ENCODE data around the gene ATP2C2.
"Not testable (repeated sequence)": the region's sequence is repeated elsewhere in the genome, so short reads cannot be mapped to it uniquely, and the experiment has no call there.

The ATP2C2 gene

DNA sequence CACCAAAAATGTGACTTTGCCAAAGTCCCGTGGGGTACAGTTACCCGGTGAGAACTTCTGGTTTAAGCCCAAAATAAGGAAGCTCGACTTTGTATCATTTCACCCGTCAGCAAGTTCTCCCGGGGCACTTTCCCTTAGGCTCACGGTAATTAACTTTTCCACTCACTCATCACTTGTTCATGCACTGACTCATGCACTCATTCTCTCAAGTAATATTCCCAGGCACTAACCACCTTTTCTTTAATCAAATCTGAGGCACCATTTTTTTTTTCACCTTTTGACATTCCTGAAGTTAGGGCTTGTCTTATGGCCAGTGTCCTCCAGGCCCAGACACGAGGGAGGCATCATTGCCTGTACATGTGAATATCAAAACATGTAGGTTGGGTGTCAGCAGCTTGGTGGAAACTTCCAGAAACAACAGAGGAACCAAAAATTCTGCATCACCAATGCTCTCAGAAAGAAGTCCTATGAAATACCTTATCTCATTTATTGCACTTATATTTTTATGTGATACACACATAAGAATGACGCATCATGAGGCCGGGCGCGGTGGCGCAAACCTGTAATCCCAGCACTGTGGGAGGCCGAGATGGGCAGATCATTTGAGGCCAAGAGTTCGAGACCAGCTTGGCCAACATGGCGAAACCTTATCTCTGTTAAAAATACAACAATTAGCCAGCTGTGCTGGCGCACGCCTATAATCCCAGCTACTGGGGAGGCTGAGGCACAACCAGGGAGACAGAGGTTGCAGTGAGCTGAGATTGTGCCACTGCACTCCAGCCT, 36.1 kb upstream of the ATP2C2 start:
- H3K4me3 ChIP-seq (replicated peaks; ENCODE audit: low read depth, low read length) = no peak overlapping the region
- no peak for DNase-seq (ENCODE audit: low read depth)
- TF ChIP-seq, protein P1, sequence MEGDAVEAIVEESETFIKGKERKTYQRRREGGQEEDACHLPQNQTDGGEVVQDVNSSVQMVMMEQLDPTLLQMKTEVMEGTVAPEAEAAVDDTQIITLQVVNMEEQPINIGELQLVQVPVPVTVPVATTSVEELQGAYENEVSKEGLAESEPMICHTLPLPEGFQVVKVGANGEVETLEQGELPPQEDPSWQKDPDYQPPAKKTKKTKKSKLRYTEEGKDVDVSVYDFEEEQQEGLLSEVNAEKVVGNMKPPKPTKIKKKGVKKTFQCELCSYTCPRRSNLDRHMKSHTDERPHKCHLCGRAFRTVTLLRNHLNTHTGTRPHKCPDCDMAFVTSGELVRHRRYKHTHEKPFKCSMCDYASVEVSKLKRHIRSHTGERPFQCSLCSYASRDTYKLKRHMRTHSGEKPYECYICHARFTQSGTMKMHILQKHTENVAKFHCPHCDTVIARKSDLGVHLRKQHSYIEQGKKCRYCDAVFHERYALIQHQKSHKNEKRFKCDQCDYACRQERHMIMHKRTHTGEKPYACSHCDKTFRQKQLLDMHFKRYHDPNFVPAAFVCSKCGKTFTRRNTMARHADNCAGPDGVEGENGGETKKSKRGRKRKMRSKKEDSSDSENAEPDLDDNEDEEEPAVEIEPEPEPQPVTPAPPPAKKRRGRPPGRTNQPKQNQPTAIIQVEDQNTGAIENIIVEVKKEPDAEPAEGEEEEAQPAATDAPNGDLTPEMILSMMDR (IDR thresholded peaks at IDR 0.05; ENCODE audit: low read length, missing control alignments) = no peak

DNA sequence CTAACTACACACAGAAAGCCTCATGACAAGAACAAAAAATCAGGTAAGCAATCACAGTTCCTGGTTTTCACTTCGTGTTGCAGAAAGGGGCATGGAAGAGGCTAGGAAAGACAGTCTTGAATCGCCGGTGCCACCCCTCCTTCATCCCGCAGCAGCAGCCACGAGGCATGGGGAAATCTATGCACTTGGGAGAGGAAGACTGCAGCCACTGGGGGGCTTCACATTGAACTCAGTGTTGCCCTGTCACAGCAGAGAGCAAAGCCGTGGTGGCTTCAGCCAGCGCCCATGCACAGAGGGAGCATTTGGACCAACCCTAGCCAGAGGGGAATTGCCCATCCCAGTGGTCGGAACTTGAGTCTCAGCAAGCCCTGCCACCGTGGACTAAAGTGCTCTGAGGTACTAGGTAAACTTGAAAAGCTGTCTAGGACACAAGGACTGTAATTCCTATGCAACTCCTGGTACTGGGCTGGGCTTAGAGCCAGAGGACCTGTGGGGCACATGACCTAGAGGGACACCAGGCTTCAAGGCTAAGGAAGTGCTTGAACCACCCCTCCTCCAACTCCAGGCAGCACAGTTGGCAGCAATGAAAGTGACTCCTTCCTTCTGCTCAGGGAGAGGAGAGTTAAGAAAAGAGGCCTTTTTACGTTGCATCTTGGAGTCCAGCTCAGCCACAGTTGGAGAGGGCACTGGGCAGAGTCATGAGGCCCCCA, 35.2 kb upstream of the ATP2C2 start:
- DNase-seq (ENCODE audit: low read depth) = no peak
- TF ChIP-seq, protein P1 (IDR thresholded peaks at IDR 0.05; ENCODE audit: low read length, missing control alignments) = no peak
- H3K4me3 ChIP-seq (replicated peaks; ENCODE audit: low read depth, low read length) = no peak overlapping the region

DNA sequence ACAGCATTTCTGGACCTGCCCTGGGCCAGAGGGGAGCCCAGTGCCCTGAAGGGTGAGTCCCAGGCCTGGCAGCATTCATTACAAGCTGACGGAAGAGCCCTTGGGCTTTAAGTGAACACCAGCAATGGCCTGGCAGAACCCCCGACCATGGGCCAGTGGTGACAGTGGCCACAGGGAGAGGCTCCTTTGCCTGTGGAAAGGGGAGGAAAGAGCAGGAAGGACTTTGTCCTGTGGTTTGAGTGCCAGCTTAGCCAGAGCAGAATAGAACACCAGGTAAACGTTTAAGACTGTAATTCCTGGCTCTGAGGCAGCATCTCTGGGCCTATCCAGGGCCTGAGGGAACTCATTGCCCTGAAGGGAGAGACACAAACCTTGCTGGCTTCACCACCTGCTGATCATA, 34.3 kb upstream of the ATP2C2 start:
- no peak overlapping the region for H3K4me3 ChIP-seq (replicated peaks; ENCODE audit: low read depth, low read length)
- TF ChIP-seq, protein P1 (IDR thresholded peaks at IDR 0.05; ENCODE audit: low read length, missing control alignments) = no peak
- DNase-seq (ENCODE audit: low read depth) = no peak

DNA sequence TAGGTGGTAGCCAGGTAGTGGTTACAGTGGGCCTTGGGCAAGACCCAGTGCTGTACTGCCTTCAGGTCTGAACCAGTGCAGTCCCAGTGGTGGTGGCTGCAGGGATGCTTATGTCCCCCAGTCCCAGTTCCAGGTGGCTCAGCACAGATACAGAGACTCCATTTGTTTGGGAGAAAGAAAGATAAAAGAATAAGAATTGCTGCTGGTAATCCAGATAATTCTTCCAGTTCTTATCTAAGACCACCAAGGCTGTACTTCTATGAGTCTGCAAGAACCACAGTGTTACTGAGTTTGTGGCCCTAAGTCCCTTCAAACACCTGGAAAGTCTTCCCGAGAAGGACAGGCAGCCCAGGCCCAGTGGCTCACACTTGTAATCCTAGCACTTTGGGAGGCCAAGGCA, 33.9 kb upstream of the ATP2C2 start:
- DNase-seq (ENCODE audit: low read depth) = no peak
- TF ChIP-seq, protein P1 (IDR thresholded peaks at IDR 0.05; ENCODE audit: low read length, missing control alignments) = no peak
- no peak overlapping the region for H3K4me3 ChIP-seq (replicated peaks; ENCODE audit: low read depth, low read length)

DNA sequence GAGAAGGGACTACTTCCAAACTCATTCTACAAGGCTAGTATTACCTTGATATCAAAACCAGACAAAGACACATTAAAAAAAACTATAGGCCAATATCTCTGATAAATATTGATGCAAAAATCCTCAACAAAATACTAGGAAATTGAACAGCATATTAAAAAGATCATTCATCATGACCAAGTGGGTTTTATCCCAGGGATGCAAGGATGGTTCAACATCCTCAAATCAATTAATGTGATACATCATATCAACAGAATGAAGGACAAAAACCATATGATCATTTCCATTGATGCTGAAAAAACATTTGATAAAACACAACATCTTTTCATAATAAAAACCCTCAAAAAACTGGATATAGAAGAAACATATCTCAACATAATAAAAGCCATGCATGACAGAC, 31.1 kb upstream of the ATP2C2 start:
- not testable (repeated sequence) for DNase-seq (ENCODE audit: low read depth); H3K4me3 ChIP-seq (replicated peaks; ENCODE audit: low read depth, low read length)

DNA sequence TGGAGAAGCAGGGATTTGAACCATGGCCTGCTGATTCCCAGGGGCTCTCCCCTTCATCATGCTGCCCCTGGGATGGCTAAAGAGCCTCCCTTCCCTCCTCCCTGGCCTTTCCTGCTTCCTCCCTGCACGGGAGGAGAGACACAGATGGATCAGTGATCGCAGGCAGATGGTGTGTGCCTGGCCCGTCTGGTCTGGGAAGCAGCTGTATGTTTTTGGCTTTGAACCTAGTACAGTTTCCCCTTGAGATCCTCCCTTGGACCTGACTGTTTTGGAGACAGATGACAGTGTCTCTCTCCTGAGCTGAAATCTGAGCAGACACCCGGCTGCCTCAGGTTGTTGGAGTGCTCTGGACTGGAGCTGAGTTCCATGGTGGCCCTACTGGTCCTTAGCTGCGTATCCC, 29.0 kb upstream of the ATP2C2 start:
- TF ChIP-seq, protein P1 (IDR thresholded peaks at IDR 0.05; ENCODE audit: low read length, missing control alignments) = no peak
- no peak for DNase-seq (ENCODE audit: low read depth)
- no peak overlapping the region for H3K4me3 ChIP-seq (replicated peaks; ENCODE audit: low read depth, low read length)

DNA sequence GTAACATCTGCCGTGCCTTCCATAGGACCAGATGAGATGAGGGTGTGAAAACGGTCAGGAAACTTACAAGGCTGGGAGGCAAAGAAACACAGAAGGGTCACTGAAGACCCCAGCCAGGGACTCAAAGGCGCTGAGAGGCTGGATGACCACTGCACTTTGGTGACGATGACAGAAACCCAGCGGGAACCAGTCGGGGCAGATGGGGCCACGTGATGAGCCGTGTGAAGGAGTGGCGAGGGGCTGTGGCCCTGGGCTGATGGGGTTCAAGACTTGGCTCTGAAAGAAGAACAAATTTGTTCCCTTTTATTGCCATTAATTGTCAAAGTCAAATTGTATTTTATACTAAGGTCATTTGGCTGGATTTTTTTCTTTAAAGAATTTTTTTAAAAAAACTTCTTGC, 28.6 kb upstream of the ATP2C2 start:
- TF ChIP-seq, protein P1 (IDR thresholded peaks at IDR 0.05; ENCODE audit: low read length, missing control alignments) = no peak
- H3K4me3 ChIP-seq (replicated peaks; ENCODE audit: low read depth, low read length) = no peak overlapping the region
- no peak for DNase-seq (ENCODE audit: low read depth)

Measured in fibroblast of pulmonary artery (primary cell).